Measurements from ENCODE around the gene PIGK.

PIGK gene

DNA sequence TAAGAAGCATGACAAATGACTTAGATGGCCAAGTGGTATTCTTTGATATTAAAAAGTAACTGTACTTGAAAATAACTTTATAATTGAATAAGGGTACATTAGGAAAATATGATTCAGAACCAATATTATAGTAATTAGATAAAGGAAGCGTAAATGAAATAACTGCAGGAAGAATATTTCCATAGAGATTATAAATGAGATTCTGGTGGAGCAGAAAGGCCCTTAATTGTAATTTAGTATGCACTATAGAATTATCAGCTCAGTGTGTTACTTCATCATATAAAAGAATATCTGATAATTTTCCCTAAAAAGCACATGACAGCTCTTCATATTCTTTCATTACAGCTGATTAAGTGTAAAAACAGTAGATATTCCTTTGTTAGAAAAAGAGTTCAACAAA lies 171.7 kb downstream of the PIGK start:
- no peak for DNase-seq (ENCODE audit: insufficient read length, low spot score)
- FAIRE-seq = no peak

DNA sequence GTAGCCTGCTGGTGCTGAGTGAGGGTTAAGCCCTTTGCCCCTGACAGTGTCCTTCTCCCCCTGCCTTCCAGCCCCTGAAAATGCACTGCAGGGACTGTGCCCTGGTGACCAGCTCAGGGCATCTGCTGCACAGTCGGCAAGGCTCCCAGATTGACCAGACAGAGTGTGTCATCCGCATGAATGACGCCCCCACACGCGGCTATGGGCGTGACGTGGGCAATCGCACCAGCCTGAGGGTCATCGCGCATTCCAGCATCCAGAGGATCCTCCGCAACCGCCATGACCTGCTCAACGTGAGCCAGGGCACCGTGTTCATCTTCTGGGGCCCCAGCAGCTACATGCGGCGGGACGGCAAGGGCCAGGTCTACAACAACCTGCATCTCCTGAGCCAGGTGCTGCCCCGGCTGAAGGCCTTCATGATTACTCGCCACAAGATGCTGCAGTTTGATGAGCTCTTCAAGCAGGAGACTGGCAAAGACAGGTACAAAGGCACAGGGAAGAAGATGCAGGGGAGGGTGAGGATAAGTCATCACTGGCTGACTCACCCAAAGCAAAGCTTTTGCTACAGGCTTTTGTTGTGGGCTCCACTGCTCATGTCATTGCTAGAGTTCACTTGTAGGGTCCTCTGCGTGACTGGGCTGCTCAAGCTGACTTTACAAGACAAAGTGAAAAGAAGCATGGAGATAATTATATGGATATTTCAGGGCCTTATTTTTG lies 174.9 kb downstream of the PIGK start:
- no peak for DNase-seq (ENCODE audit: insufficient read length, low spot score)
- FAIRE-seq = no peak

DNA sequence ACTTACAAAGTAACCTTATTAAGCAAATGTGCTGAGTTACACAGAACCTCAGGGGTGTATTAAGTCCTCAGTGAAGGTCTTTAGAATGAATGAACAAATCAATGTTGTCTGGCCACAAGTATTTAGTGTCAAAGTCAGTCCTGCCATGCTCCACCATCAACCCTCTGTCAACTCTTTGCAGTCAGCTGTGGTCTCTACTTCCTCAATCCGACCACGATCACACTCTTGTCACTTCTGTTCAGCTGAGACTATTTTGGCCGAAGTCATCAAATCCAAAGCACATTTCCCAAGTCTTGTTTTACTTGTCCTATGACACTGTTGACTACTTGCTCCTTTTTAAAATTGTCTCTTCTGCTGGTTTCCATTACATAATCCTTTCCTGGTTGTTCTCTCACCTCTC lies 178.4 kb downstream of the PIGK start:
- no peak for DNase-seq (ENCODE audit: insufficient read length, low spot score)
- no peak for FAIRE-seq

DNA sequence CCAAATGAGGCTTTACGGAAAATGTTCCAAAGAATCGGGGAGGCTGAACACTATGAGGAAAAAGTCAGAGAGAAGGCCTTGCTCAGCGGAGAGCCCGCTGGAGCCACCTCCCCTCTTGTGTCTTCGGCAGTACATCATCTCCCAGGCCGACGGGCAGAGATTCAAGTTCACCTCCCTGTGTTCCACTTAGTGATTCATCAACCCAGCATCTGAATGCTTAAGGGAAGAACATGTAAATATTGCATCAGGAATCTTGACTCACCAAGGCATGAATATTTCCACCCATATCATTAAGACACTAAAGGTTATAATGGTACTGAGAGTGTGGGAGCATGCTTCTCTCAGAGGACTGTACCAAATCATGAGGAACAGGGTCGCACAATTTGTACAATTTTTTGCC lies 179.5 kb downstream of the PIGK start:
- peak; percentile 56 for DNase-seq (ENCODE audit: insufficient read length, low spot score)
- peak; percentile 69 for FAIRE-seq

- no peak for DNase-seq (ENCODE audit: insufficient read length, low spot score)
- FAIRE-seq = no peak
These were observed 180.1 kb downstream of the PIGK start for GRCh38 chr1:77039111-77039510.

Measured in HTR-8/SVneo (cell line).